Measurements from ENCODE around the gene OGFOD3. TPM values are rescaled to one million over a fixed set of nuclear protein-coding genes. Genes with fewer than 3 reads are reported as not detected.

OGFOD3 gene
- total and polyA plus RNA-seq, 8 donors: 10.5 to 30.4 (median 17.4) TPM

- no peak for TF ChIP-seq POLR2A (IDR thresholded peaks at IDR 0.05)
- TF ChIP-seq CTCF (IDR thresholded peaks at IDR 0.05): no peak
- TF ChIP-seq EP300 (IDR thresholded peaks at IDR 0.05): no peak
- TF ChIP-seq POLR2AphosphoS5 (IDR thresholded peaks at IDR 0.05): no peak
- WGBS, 5 donors: 89 to 95% (median 92%) methylated on average over 9 to 11 of the region's 11 CpGs
Observed at GRCh38 chr17:82447876-82448275, 29.5 kb upstream of the OGFOD3 start.

GRCh38 chr17:82446649-82447048, 28.3 kb upstream of the OGFOD3 start:
- intact Hi-C loops (cut with DNase I; ENCODE audit: low total_unique reads): no loop called here
- peaks cover 12 to 60% (median 51%) of the 10 kb centered on the region in 4 donors for H3K36me3 ChIP-seq
- peaks cover 29 to 56% (median 43%) of the 10 kb centered on the region in 4 donors for H3K4me1 ChIP-seq
- peak overlapping the region in 1 of 5 donors; percentile 37 for H3K27ac ChIP-seq
- H3K4me3 ChIP-seq: no peak overlapping the region
- DNase-seq: no peak
- no peaks in the 10 kb centered on the region for H3K9me3 ChIP-seq
- TF ChIP-seq EP300 (IDR thresholded peaks at IDR 0.05) (no peak), CTCF (IDR thresholded peaks at IDR 0.05) (no peak), POLR2AphosphoS5 (IDR thresholded peaks at IDR 0.05) (no peak), POLR2A (IDR thresholded peaks at IDR 0.05) (no peak)
- WGBS, 5 donors: 85 to 90% (median 88%) methylated on average over 12 of the region's 12 CpGs
- H3K27me3 ChIP-seq: no peaks in the 10 kb centered on the region

More at GRCh38 chr17:82447876-82448275, 29.5 kb upstream of the OGFOD3 start:
- H3K27me3 ChIP-seq: no peaks in the 10 kb centered on the region
- H3K4me3 ChIP-seq: no peak overlapping the region
- DNase-seq: no peak
- H3K9me3 ChIP-seq: no peaks in the 10 kb centered on the region
- peaks cover 7 to 48% (median 39%) of the 10 kb centered on the region in 4 donors for H3K36me3 ChIP-seq
- peak overlapping the region in 2 of 5 donors; percentile 0 for H3K27ac ChIP-seq
- intact Hi-C loops (cut with DNase I; ENCODE audit: low total_unique reads): no loop called here
- H3K4me1 ChIP-seq: peaks cover 29 to 60% (median 44%) of the 10 kb centered on the region in 4 donors

GRCh38 chr17:82446124-82446523, 27.7 kb upstream of the OGFOD3 start:
- TF ChIP-seq POLR2A (IDR thresholded peaks at IDR 0.05) (no peak), EP300 (IDR thresholded peaks at IDR 0.05) (no peak), CTCF (IDR thresholded peaks at IDR 0.05) (no peak), POLR2AphosphoS5 (IDR thresholded peaks at IDR 0.05) (no peak)
- DNase-seq: no peak
- Histone ChIP-seq H3K9me3 (no peaks in the 10 kb centered on the region), H3K27me3 (no peaks in the 10 kb centered on the region), H3K4me3 (peak overlapping the region in 1 of 4 donors; percentile 1), H3K27ac (peak overlapping the region in 2 of 5 donors; percentile 37 to 49), H3K36me3 (peaks cover 12 to 65% (median 54%) of the 10 kb centered on the region in 4 donors), H3K4me1 (peaks cover 25 to 57% (median 40%) of the 10 kb centered on the region in 4 donors)
- 71 to 93% (median 88%) methylated on average over 14 to 15 of the region's 15 CpGs for WGBS, 5 donors
- intact Hi-C loops (cut with DNase I; ENCODE audit: low total_unique reads): no loop called here

- Histone ChIP-seq H3K4me3 (peak overlapping the region in 1 of 4 donors; percentile 1), H3K36me3 (peaks cover 12 to 65% (median 54%) of the 10 kb centered on the region in 4 donors), H3K27me3 (no peaks in the 10 kb centered on the region), H3K4me1 (peaks cover 23 to 62% (median 41%) of the 10 kb centered on the region in 4 donors), H3K9me3 (no peaks in the 10 kb centered on the region), H3K27ac (peak overlapping the region in 3 of 5 donors; percentile 37 to 53 (median 49))
- DNase-seq: no peak
- TF ChIP-seq POLR2AphosphoS5 (IDR thresholded peaks at IDR 0.05): no peak
- TF ChIP-seq EP300 (IDR thresholded peaks at IDR 0.05): no peak
- 64 to 80% (median 74%) methylated on average over 11 to 13 of the region's 13 CpGs for WGBS, 5 donors
- intact Hi-C loops (cut with DNase I; ENCODE audit: low total_unique reads): no loop called here
Observed at GRCh38 chr17:82445542-82445941, 27.2 kb upstream of the OGFOD3 start.

GRCh38 chr17:82444941-82445521, 26.6 kb upstream of the OGFOD3 start:
- Histone ChIP-seq H3K27me3 (no peaks in the 10 kb centered on the region), H3K9me3 (no peaks in the 10 kb centered on the region), H3K4me1 (peaks cover 23 to 65% (median 41%) of the 10 kb centered on the region in 4 donors), H3K4me3 (peak overlapping the region in 1 of 4 donors; percentile 1), H3K27ac (peak overlapping the region in 3 of 5 donors; percentile 37 to 53 (median 49)), H3K36me3 (peaks cover 12 to 69% (median 58%) of the 10 kb centered on the region in 4 donors)
- DNase-seq: peak in 1 of 2 donors; percentile 62
- WGBS, 5 donors: 45 to 60% (median 54%) methylated on average over 15 to 19 of the region's 19 CpGs
- TF ChIP-seq POLR2A (IDR thresholded peaks at IDR 0.05): no peak
- TF ChIP-seq POLR2AphosphoS5 (IDR thresholded peaks at IDR 0.05): no peak
- TF ChIP-seq EP300 (IDR thresholded peaks at IDR 0.05): no peak
- no peak for TF ChIP-seq CTCF (IDR thresholded peaks at IDR 0.05)
- intact Hi-C loops (cut with DNase I; ENCODE audit: low total_unique reads): no loop called here

All from stomach (tissue), 9 donors.